Transverse colon (tissue), 4 donors: ENCODE data around the gene GNAQ. TPM values are rescaled to one million over a fixed set of nuclear protein-coding genes. Genes with fewer than 3 reads are reported as not detected.

ENCODE experiments used
- DNase-seq: peaks from one replicate; pipeline ENCODE4 v3.0.0-alpha.2; 2019
- H3K27ac ChIP-seq, 4 donors: fragments of 200-600 bp; sonication (generic); 2 replicates each; pipeline ENCODE4 v1.5.1; 2016 to 2018; ENCODE audit warnings: inconsistent platforms in 4 of 4
- H3K27me3 ChIP-seq: fragments of 200-600 bp; sonication (generic); 2 replicates; pipeline ENCODE4 v1.5.1; 2017; ENCODE audit warnings: inconsistent platforms
- H3K36me3 ChIP-seq, 4 donors: fragments of 200-600 bp; sonication (generic); 2 replicates each; pipeline ENCODE4 v1.5.1; 2017 to 2019; ENCODE audit warnings: inconsistent platforms in 4 of 4
- H3K4me1 ChIP-seq, 4 donors: fragments of 200-600 bp; sonication (generic); 2 replicates each; pipeline ENCODE4 v1.5.1; 2017 to 2020; ENCODE audit warnings: inconsistent platforms in 4 of 4
- H3K4me3 ChIP-seq, 4 donors: fragments of 200-600 bp; sonication (generic); 1 replicate in 1 of 4; 2 replicates in 3 of 4; pipeline versions ENCODE4 v1.5.1 to v1.6.1; 2017 to 2019; ENCODE audit warnings: inconsistent platforms in 4 of 4
- H3K9me3 ChIP-seq, 2 donors: fragments of 200-600 bp; sonication (generic); 2 replicates each; pipeline ENCODE4 v1.5.1; 2017 to 2019; ENCODE audit warnings: inconsistent platforms in 2 of 2
- CTCF ChIP-seq, 5 experiments: fragments of 200-600 bp in 3 of 5; fragments of 450-650 bp in 2 of 5; sonication (generic) in 3 of 5; IDR thresholded peaks; 1 replicate in 2 of 5; 2 replicates in 3 of 5; pipeline ENCODE4 v1.5.1; 2016 to 2017; ENCODE audit warnings: antibody characterized with exemption in 5 of 5, inconsistent platforms in 3 of 5, mild to moderate bottlenecking in 2 of 5, moderate library complexity in 1 of 5
- EP300 ChIP-seq: sonication (generic); formaldehyde crosslinking; IDR thresholded peaks from one replicate; pipeline ENCODE4 v1.6.1; 2017; ENCODE audit warnings: antibody characterized with exemption, low read depth
- POLR2A ChIP-seq: fragments of 450-650 bp; IDR thresholded peaks from one replicate; pipeline ENCODE4 v1.6.1; 2016; ENCODE audit warnings: antibody characterized with exemption, mild to moderate bottlenecking, moderate library complexity
- POLR2AphosphoS5 ChIP-seq, 3 donors: sonication (generic); formaldehyde crosslinking; IDR thresholded peaks; one replicate each; pipeline ENCODE4 v1.6.1; 2016; ENCODE audit warnings: antibody characterized with exemption in 3 of 3
- WGBS, 2 donors: methylation state at CpG; one replicate each; pipeline ENCODE4 v1.1.5; 2018; ENCODE audit warnings: low coverage in 1 of 2; 5-methylcytosine and 5-hydroxymethylcytosine counted together
- in situ Hi-C, 4 donors: fragments of 200-750 bp; cut with MboI; loops; one replicate each; pipeline versions ENCODE4 v1.15.0 to v1.15.1; 2017; ENCODE audit warnings: low sequenced_read_pairs in 3 of 4, low pct_ligation_motif_present in 1 of 4, low pct_unique_long_range_greater_than_20kb in 1 of 4
- intact Hi-C: fragments of 100-400 bp; cut with DNase I; formaldehyde crosslinking; loops from one replicate; pipeline ENCODE4 v1.15.1; 2023; ENCODE audit warnings: low total_unique reads
- total RNA-seq, 4 donors: library from RNA; depleted of rRNA; stranded (reverse); fragments of >200 nt; gene quantifications; one replicate each; pipeline ENCODE4 v1.1.0, GENCODE V29; 2016

GNAQ gene
- total RNA-seq, 4 donors from 2014 or later: 36.3 to 54.9 (median 47.1) TPM

- Histone ChIP-seq H3K4me3 (no peak overlapping the region), H3K27ac (no peak overlapping the region), H3K4me1 (peaks cover 0 to 33% (median 12%) of the 10 kb centered on the region in 4 donors), H3K36me3 (no peaks in the 10 kb centered on the region), H3K9me3 (no peaks in the 10 kb centered on the region), H3K27me3 (no peaks in the 10 kb centered on the region)
- in situ Hi-C loops: no loop called here
- WGBS, 2 donors: 92% methylated on average over 4 of the region's 4 CpGs; no CpG with 5 or more reads in 1 of the 2 donors
- intact Hi-C loops: no loop called here
- no peak for DNase-seq
- no peak for TF ChIP-seq POLR2AphosphoS5 (IDR thresholded peaks at IDR 0.05)
- no peak for TF ChIP-seq POLR2A
- no peak for TF ChIP-seq CTCF (IDR thresholded peaks at IDR 0.05)
- no peak for TF ChIP-seq EP300
Observed at GRCh38 chr9:77829420-77829819, 202.2 kb downstream of the GNAQ start.

GRCh38 chr9:77827104-77827784 is 204.4 kb downstream of the GNAQ start:
- in situ Hi-C loops: no loop called here
- no peaks in the 10 kb centered on the region for H3K27me3 ChIP-seq
- no peaks in the 10 kb centered on the region for H3K9me3 ChIP-seq
- TF ChIP-seq POLR2A (no peak), CTCF (IDR thresholded peaks at IDR 0.05) (no peak), POLR2AphosphoS5 (IDR thresholded peaks at IDR 0.05) (no peak), EP300 (no peak)
- intact Hi-C loops: no loop called here
- no peak overlapping the region for H3K27ac ChIP-seq
- DNase-seq: no peak
- H3K4me1 ChIP-seq: peaks cover 0 to 15% (median 2%) of the 10 kb centered on the region in 4 donors
- H3K36me3 ChIP-seq: no peaks in the 10 kb centered on the region
- no peak overlapping the region for H3K4me3 ChIP-seq
- WGBS, 2 donors: 63 to 70% methylated on average over 6 of the region's 6 CpGs

GRCh38 chr9:77826621-77827020 is 205.0 kb downstream of the GNAQ start:
- Histone ChIP-seq H3K27ac (no peak overlapping the region), H3K27me3 (no peaks in the 10 kb centered on the region), H3K9me3 (no peaks in the 10 kb centered on the region), H3K4me1 (peaks cover 0 to 11% (median 2%) of the 10 kb centered on the region in 4 donors), H3K4me3 (no peak overlapping the region), H3K36me3 (no peaks in the 10 kb centered on the region)
- DNase-seq: no peak
- in situ Hi-C loops (no loop called here), intact Hi-C loops (no loop called here)
- 51 to 61% methylated on average over 4 to 5 of the region's 5 CpGs for WGBS, 2 donors
- no peak for TF ChIP-seq POLR2AphosphoS5 (IDR thresholded peaks at IDR 0.05)
- TF ChIP-seq CTCF (IDR thresholded peaks at IDR 0.05): no peak
- TF ChIP-seq POLR2A: no peak
- no peak for TF ChIP-seq EP300

GRCh38 chr9:77826116-77826515 is 205.5 kb downstream of the GNAQ start:
- Histone ChIP-seq H3K9me3 (no peaks in the 10 kb centered on the region), H3K27me3 (no peaks in the 10 kb centered on the region), H3K27ac (no peak overlapping the region), H3K36me3 (no peaks in the 10 kb centered on the region), H3K4me1 (peaks cover 0 to 11% (median 2%) of the 10 kb centered on the region in 4 donors), H3K4me3 (no peak overlapping the region)
- 52 to 58% methylated on average over 2 of the region's 2 CpGs for WGBS, 2 donors
- no peak for DNase-seq
- intact Hi-C loops (no loop called here), in situ Hi-C loops (no loop called here)
- TF ChIP-seq POLR2A: no peak
- TF ChIP-seq POLR2AphosphoS5 (IDR thresholded peaks at IDR 0.05): no peak
- TF ChIP-seq CTCF (IDR thresholded peaks at IDR 0.05): no peak
- TF ChIP-seq EP300: no peak
